Astrocyte (in vitro differentiated cells and primary cell): ENCODE results near the gene PXDC1.

Experiments used
- EZH2 ChIP-seq: IDR thresholded peaks from 2 replicates; pipeline ENCODE4 v1.6.1; 2012; ENCODE audit warnings: mild to moderate bottlenecking, low read length, inconsistent platforms; ENCODE audit not compliant: insufficient read depth
- TF ChIP-seq, protein P1 (sequence below): IDR thresholded peaks from 2 replicates; pipeline ENCODE4 v1.5.1; 2011; ENCODE audit warnings: low read depth, mild to moderate bottlenecking, inconsistent platforms, low read length, moderate library complexity; ENCODE audit not compliant: insufficient read depth

DNA sequence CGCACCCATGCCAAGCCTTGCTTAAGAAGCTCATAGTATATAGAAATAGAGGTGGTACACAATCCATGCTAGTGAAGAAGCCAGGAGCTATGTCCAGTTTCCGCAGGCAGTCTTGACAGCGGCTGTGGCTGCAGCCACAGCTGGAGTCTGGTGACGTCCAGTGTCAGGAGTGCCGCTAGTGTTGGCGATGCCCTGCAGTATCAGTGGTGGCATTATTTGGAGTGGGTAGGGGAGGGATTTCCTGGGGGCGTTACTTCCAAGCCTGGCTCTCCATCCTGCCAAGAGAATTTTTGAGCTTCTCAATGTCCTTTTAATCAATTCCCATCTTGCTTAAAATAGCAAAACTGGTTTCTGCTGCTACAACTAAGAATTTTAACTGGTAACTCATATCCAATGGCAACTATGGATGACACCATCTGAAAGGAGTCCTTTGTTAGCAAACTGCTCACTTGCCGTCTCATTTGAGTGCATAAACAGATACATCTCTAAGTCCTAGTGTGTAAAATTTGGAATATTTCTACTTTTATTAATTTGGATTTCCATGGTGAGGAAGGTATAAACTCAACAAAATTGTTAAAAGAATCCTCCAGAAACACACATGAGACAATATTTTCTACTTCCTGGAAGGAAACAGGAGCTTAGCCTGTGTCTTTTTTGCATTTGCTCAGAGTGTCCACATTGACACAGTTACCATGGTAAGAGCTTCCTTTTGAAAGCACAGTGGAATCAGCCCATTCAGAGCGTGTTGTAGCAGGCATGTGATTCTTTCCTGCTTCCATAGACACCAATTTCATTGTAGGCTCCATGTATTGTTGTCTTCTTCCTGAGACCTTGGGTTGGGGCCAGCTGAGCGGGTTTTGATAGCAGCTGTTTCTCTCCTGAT is 44.6 kb upstream of the PXDC1 start:
- TF ChIP-seq, protein P1, sequence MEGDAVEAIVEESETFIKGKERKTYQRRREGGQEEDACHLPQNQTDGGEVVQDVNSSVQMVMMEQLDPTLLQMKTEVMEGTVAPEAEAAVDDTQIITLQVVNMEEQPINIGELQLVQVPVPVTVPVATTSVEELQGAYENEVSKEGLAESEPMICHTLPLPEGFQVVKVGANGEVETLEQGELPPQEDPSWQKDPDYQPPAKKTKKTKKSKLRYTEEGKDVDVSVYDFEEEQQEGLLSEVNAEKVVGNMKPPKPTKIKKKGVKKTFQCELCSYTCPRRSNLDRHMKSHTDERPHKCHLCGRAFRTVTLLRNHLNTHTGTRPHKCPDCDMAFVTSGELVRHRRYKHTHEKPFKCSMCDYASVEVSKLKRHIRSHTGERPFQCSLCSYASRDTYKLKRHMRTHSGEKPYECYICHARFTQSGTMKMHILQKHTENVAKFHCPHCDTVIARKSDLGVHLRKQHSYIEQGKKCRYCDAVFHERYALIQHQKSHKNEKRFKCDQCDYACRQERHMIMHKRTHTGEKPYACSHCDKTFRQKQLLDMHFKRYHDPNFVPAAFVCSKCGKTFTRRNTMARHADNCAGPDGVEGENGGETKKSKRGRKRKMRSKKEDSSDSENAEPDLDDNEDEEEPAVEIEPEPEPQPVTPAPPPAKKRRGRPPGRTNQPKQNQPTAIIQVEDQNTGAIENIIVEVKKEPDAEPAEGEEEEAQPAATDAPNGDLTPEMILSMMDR, result no peak
- TF ChIP-seq EZH2, result no peak
